GM12878 (cell line): Measurements from ENCODE around the gene CNTRL. TPM values are rescaled to one million over a fixed set of nuclear protein-coding genes. Genes with fewer than 3 reads are reported as not detected.
A peak's percentile ranks its signal among the peaks of the same experiment; 100 is the strongest.

Source experiments
- ATAC-seq: fragments of 200-7000 bp; cut with Tn5 transposase; 3 replicates; pipeline ENCODE4 v1.9.1; 2020; ENCODE audit warnings: mild to moderate bottlenecking, moderate library complexity
- BruUV-seq: library from RNA; stranded (reverse); fragments of 400-500 nt; replicated peaks from 2 replicates; lab custom pipeline; 2021; lab: Mats Ljungman, UMichigan
- CTCF ChIA-PET: fragments of 300-600 bp; sonication (Branson Sonifier 250); formaldehyde crosslinking; extraction: SDS; loops from one replicate; lab custom pipeline; 2021; ENCODE audit warnings: inconsistent platforms; lab: Yijun Ruan, JAX
- POLR2A ChIA-PET: fragments of 350-600 bp; formaldehyde crosslinking; extraction: SDS; loops from one replicate; lab custom pipeline; 2021; ENCODE audit warnings: inconsistent platforms; lab: Charles Lee
- RAD21 ChIA-PET: fragments of 300-600 bp; sonication (Branson Sonifier 250); formaldehyde crosslinking; loops from one replicate; lab custom pipeline; 2023; ENCODE audit warnings: antibody characterized with exemption; ENCODE audit not compliant: unreplicated experiment; lab: Charles Lee
- SMC1A ChIA-PET: fragments of 300-600 bp; sonication (Branson Sonifier 250); formaldehyde crosslinking; loops from one replicate; lab custom pipeline; 2023; ENCODE audit not compliant: unreplicated experiment, uncharacterized antibody; lab: Charles Lee
- DNase-seq: peaks from one replicate; pipeline ENCODE4 v3.0.0-alpha.2; 2011; ENCODE audit warnings: low read depth, low spot score
- FAIRE-seq: peaks from 3 replicates; lab custom pipeline; 2011; peaks lifted over from hg19 to GRCh38; lab: Jason Lieb, UNC
- H2AFZ ChIP-seq: 2 replicates; pipeline ENCODE4 v1.6.0; 2011; ENCODE audit warnings: low read depth, low read length, control low read depth; ENCODE audit not compliant: control insufficient read depth
- H3K27ac ChIP-seq: 2 replicates; pipeline ENCODE4 v1.5.1; 2011; ENCODE audit warnings: control low read depth; ENCODE audit not compliant: control insufficient read depth, insufficient read depth
- H3K27me3 ChIP-seq, 2 experiments: replicated peaks in 1 of 2; 2 replicates each; pipeline versions ENCODE4 v1.6.0 to v1.6.1; 2011; ENCODE audit warnings: low read length in 1 of 2; ENCODE audit not compliant: control insufficient read depth in 2 of 2, insufficient read depth in 2 of 2
- H3K36me3 ChIP-seq, 2 experiments: 2 replicates each; pipeline ENCODE4 v1.5.1; 2011; ENCODE audit warnings: low read length in 1 of 2; ENCODE audit not compliant: control insufficient read depth in 2 of 2, insufficient read depth in 2 of 2
- H3K4me1 ChIP-seq: 2 replicates; pipeline ENCODE4 v1.6.1; 2011; ENCODE audit warnings: mild to moderate bottlenecking, low read length, moderate library complexity, mixed read lengths; ENCODE audit not compliant: control insufficient read depth, insufficient read depth
- H3K4me2 ChIP-seq: 2 replicates; pipeline ENCODE4 v1.6.0; 2011; ENCODE audit warnings: control low read depth; ENCODE audit not compliant: control insufficient read depth, insufficient read depth
- H3K4me3 ChIP-seq: fragments of 200-600 bp; sonication (generic); 2 replicates; pipeline ENCODE4 v1.5.1; 2016
- H3K79me2 ChIP-seq: 2 replicates; pipeline ENCODE4 v1.6.0; 2011; ENCODE audit warnings: low read length; ENCODE audit not compliant: control insufficient read depth, insufficient read depth
- H3K9ac ChIP-seq: 2 replicates; pipeline ENCODE4 v1.8.0; 2011; ENCODE audit warnings: low read length, control low read depth, mixed read lengths; ENCODE audit not compliant: control insufficient read depth, insufficient read depth
- H3K9me3 ChIP-seq: replicated peaks from 3 replicates; pipeline ENCODE4 v1.5.1; 2011; ENCODE audit warnings: mild to moderate bottlenecking, low read length; ENCODE audit not compliant: control insufficient read depth, insufficient read depth
- H4K20me1 ChIP-seq: 2 replicates; pipeline ENCODE4 v1.6.0; 2011; ENCODE audit not compliant: control insufficient read depth, insufficient read depth
- ATF7 ChIP-seq: fragments of 450-650 bp; IDR thresholded peaks from 2 replicates; pipeline ENCODE4 v1.6.1; 2016; ENCODE audit warnings: low read depth, mild to moderate bottlenecking
- BHLHE40 ChIP-seq, 2 experiments: fragments of 450-650 bp in 1 of 2; IDR thresholded peaks; 2 replicates each; pipeline ENCODE4 v1.6.1; 2011 to 2017; ENCODE audit warnings: low read depth in 2 of 2, borderline replicate concordance in 1 of 2, improper control_type of control experiment in 1 of 2, low read length in 1 of 2, mild to moderate bottlenecking in 1 of 2
- CBFB ChIP-seq: IDR thresholded peaks from 2 replicates; pipeline ENCODE4 v1.6.1; 2016; ENCODE audit warnings: antibody characterized with exemption, low read depth
- CBX3 ChIP-seq: fragments of 200-600 bp; sonication (generic); IDR thresholded peaks from 2 replicates; pipeline ENCODE4 v1.6.1; 2016; ENCODE audit warnings: low read depth, borderline replicate concordance
- CEBPB ChIP-seq, 2 experiments: fragments of 150-350 bp in 1 of 2; IDR thresholded peaks; 2 replicates each; pipeline ENCODE4 v1.6.1; 2012 to 2014; ENCODE audit warnings: low read depth in 2 of 2, low read length in 2 of 2, borderline replicate concordance in 1 of 2, inconsistent platforms in 1 of 2
- DPF2 ChIP-seq: fragments of 450-650 bp; IDR thresholded peaks from 2 replicates; pipeline ENCODE4 v1.6.1; 2017; ENCODE audit warnings: mild to moderate bottlenecking
- FOXM1 ChIP-seq: IDR thresholded peaks from 2 replicates; pipeline ENCODE4 v1.6.1; 2012; ENCODE audit warnings: low read depth, mild to moderate bottlenecking, inconsistent platforms, low read length, moderate library complexity
- HCFC1 ChIP-seq: fragments of 150-350 bp; IDR thresholded peaks from 2 replicates; pipeline ENCODE4 v1.6.1; 2014; ENCODE audit warnings: low read length
- IKZF2 ChIP-seq, 2 experiments: fragments of 450-650 bp; IDR thresholded peaks; 2 replicates each; pipeline ENCODE4 v1.6.1; 2017; ENCODE audit warnings: mild to moderate bottlenecking in 2 of 2, moderate library complexity in 2 of 2
- IRF4 ChIP-seq: IDR thresholded peaks from 2 replicates; pipeline ENCODE4 v1.6.1; 2011; ENCODE audit warnings: low read depth, low read length
- NRF1 ChIP-seq: conservative IDR thresholded peaks from 2 replicates; pipeline ENCODE4 v1.6.1; 2011; ENCODE audit warnings: mild to moderate bottlenecking, low read depth, low read length, improper control_type of control experiment
- PML ChIP-seq: IDR thresholded peaks from 2 replicates; pipeline ENCODE4 v1.6.1; 2012; ENCODE audit warnings: low read length, inconsistent platforms
- RAD21 ChIP-seq: IDR thresholded peaks from 2 replicates; pipeline ENCODE4 v1.6.1; 2011; ENCODE audit warnings: mild to moderate bottlenecking, low read depth, low read length, moderate library complexity; ENCODE audit not compliant: insufficient read depth
- ZNF384 ChIP-seq: IDR thresholded peaks from 2 replicates; pipeline ENCODE4 v1.6.1; 2012; ENCODE audit warnings: low read depth, mild to moderate bottlenecking, low read length, improper control_type of control experiment, borderline replicate concordance
- WGBS: methylation state at CpG from one replicate; pipeline ENCODE4 v1.1.6; 2016; ENCODE audit warnings: low lambda C conversion rate; ENCODE audit not compliant: insufficient replicate concordance, insufficient coverage; ENCODE audit errors: missing lambda C conversion rate; 5-methylcytosine and 5-hydroxymethylcytosine counted together
- in situ Hi-C: fragments of 300-500 bp; cut with MboI; formaldehyde crosslinking; loops from 9 replicates; pipeline ENCODE4 v1.14.3; 2018; ENCODE audit warnings: mixed read lengths
- intact Hi-C: fragments of 100-400 bp; cut with micrococcal nuclease; formaldehyde crosslinking; loops from one replicate; pipeline ENCODE4 v1.14.2; 2022; ENCODE audit not compliant: unreplicated experiment
- polyA plus RNA-seq, 11 experiments: library from polyadenylated mRNA; depleted of rRNA in 4 of 11; unstranded in 6 of 11; stranded (reverse) in 5 of 11; fragments of >200 nt; fragmentation: Nextera tagmentation in 4 of 11; fragmentation: Illumina TruSeq in 1 of 11; extraction: Ambion mirVana in 4 of 11; extraction: Trizol in 1 of 11; gene quantifications; 1 replicate in 1 of 11; 2 replicates in 10 of 11; pipeline versions ENCODE4 v1.2.1 to v1.2.3, GENCODE V29; 2011 to 2016; ENCODE audit warnings: inconsistent platforms in 2 of 11, missing spikeins in 2 of 11, low read depth in 1 of 11
- total RNA-seq, 4 experiments: library from RNA; depleted of rRNA in 3 of 4; stranded (reverse); fragments of >200 nt in 3 of 4; fragmentation: Illumina TruSeq in 1 of 4; extraction: Trizol in 1 of 4; gene quantifications; 2 replicates each; pipeline versions ENCODE4 v1.2.1 to v1.2.3, GENCODE V29; 2013 to 2021
- TF ChIP-seq, protein P1 (sequence below): IDR thresholded peaks from 2 replicates; pipeline ENCODE4 v1.6.1; 2011; ENCODE audit warnings: borderline replicate concordance, low read depth, mild to moderate bottlenecking, moderate library complexity, low read length; ENCODE audit not compliant: insufficient read depth, poor library complexity, severe bottlenecking
- TF ChIP-seq, protein P2 (sequence below): IDR thresholded peaks from 2 replicates; pipeline ENCODE4 v1.6.1; 2012; ENCODE audit warnings: low read length, inconsistent platforms
- TF ChIP-seq, protein P3 (sequence below): fragments of 450-650 bp; IDR thresholded peaks from 2 replicates; pipeline ENCODE4 v1.6.1; 2017; ENCODE audit warnings: mild to moderate bottlenecking, low read depth, inconsistent platforms; ENCODE audit not compliant: poor library complexity, severe bottlenecking
- TF ChIP-seq, protein P4 (sequence below): fragments of 450-650 bp; IDR thresholded peaks from 2 replicates; pipeline ENCODE4 v1.6.1; 2016; ENCODE audit warnings: mild to moderate bottlenecking

Gene CNTRL
- total and polyA plus RNA-seq, 10 of the 15 experiments (the other 5 are each of a cell fraction or from before 2014, with no cell fraction given) = 20.0 to 65.4 (median 38.8) TPM

DNA sequence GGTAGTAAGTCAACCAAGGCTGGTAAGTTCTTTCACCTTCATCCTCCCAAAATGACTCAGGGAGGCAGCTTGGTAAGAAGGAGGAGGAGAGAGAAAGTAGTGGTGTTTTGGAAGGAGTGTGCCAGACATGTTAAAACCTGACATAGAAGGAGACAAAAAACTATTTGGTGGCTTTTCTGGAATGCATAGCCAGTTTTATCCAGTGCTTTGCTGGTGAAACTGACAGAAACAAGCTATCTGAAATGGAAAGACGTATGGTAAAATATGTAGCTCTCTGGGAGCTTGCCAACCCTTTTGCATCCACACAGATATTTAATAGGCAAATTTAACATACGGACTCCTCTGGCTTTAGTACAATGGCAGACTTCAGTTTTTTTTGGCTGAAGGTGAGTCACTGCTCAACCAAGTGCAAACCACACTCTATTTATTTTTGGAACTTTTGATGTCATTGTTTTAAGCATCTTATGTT lies 81.5 kb downstream of the CNTRL start:
- H2AFZ ChIP-seq = peak overlapping the region; percentile 61; the same call in 1 of the 2 replicates
- H3K27me3 ChIP-seq = no peaks in the 10 kb centered on the region
- DNase-seq (peak; percentile 72), FAIRE-seq (peak; percentile 75), ATAC-seq (peak; percentile 95)
- peak overlapping the region; percentile 92 for H3K4me2 ChIP-seq
- H4K20me1 ChIP-seq = no peaks in the 10 kb centered on the region
- ChIA-PET CTCF (interaction anchor here (0.7 to 1.8 kb wide), 9 partner anchors 9 to 412 kb away, joined by 3 to 5 read pairs (median 3); partner anchors contain the start of gene RAB14), RAD21 (interaction anchor here (1.0 to 2.0 kb wide), 6 partner anchors 18 to 84 kb away, joined by 3 to 13 read pairs (median 4); no protein-coding TSS in a partner anchor), SMC1A (interaction anchor here (0.6 to 2.6 kb wide), 18 partner anchors 9 to 401 kb away, joined by 3 to 19 read pairs (median 4); no protein-coding TSS in a partner anchor), POLR2A (interaction anchor here (0.6 to 1.5 kb wide), 6 partner anchors 30 to 219 kb away, joined by 3 to 8 read pairs (median 4); no protein-coding TSS in a partner anchor)
- peak overlapping the region; percentile 15; the same call in 1 of the 2 replicates for H3K4me3 ChIP-seq
- H3K9ac ChIP-seq = peak overlapping the region; percentile 15; the same call in 1 of the 2 replicates
- H3K36me3 ChIP-seq = peaks cover 7 to 44% of the 10 kb centered on the region in 2 experiments
- H3K4me1 ChIP-seq = peaks cover 20% of the 10 kb centered on the region
- no TSS peak for BruUV-seq
- intact Hi-C loops = loop anchor here (5.0 to 10.0 kb wide), 2 partner anchors 34 to 171 kb away; no protein-coding TSS in a partner anchor
- no peaks in the 10 kb centered on the region for H3K9me3 ChIP-seq
- H3K27ac ChIP-seq = peak overlapping the region; percentile 82
- 8% methylated on average over 2 of the region's 2 CpGs for WGBS
- in situ Hi-C loops = no loop called here
- H3K79me2 ChIP-seq = no peaks in the 10 kb centered on the region
- TF ChIP-seq, protein P1, sequence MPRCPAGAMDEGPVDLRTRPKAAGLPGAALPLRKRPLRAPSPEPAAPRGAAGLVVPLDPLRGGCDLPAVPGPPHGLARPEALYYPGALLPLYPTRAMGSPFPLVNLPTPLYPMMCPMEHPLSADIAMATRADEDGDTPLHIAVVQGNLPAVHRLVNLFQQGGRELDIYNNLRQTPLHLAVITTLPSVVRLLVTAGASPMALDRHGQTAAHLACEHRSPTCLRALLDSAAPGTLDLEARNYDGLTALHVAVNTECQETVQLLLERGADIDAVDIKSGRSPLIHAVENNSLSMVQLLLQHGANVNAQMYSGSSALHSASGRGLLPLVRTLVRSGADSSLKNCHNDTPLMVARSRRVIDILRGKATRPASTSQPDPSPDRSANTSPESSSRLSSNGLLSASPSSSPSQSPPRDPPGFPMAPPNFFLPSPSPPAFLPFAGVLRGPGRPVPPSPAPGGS = no peak
- TF ChIP-seq, protein P2, sequence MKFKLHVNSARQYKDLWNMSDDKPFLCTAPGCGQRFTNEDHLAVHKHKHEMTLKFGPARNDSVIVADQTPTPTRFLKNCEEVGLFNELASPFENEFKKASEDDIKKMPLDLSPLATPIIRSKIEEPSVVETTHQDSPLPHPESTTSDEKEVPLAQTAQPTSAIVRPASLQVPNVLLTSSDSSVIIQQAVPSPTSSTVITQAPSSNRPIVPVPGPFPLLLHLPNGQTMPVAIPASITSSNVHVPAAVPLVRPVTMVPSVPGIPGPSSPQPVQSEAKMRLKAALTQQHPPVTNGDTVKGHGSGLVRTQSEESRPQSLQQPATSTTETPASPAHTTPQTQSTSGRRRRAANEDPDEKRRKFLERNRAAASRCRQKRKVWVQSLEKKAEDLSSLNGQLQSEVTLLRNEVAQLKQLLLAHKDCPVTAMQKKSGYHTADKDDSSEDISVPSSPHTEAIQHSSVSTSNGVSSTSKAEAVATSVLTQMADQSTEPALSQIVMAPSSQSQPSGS = peak; percentile 99
- TF ChIP-seq FOXM1 (peak; percentile 85; the same call in 1 of the 2 replicates), CEBPB (IDR thresholded peaks at IDR 0.05; ENCODE audit: borderline replicate concordance in 1 of 2, low read depth in 2 of 2, low read length in 2 of 2) (peak in 1 of 2 experiments; percentile 27; a peak in 1 of 4 replicates), ATF7 (peak; percentile 97), ZNF384 (peak; percentile 92), RAD21 (no peak), NRF1 (no peak), IKZF2 (IDR thresholded peaks at IDR 0.05) (peak; percentile 50 to 53; a peak in 3 of 4 replicates), DPF2 (peak; percentile 85), BHLHE40 (IDR thresholded peaks at IDR 0.05; ENCODE audit: borderline replicate concordance in 1 of 2, low read depth in 2 of 2, low read length in 1 of 2) (0 out of 4 replicates have a peak, but pooled peaks have one; percentile 15 to 17), PML (peak; percentile 80), HCFC1 (no peak), IRF4 (peak; percentile 34; the same call in 1 of the 2 replicates), CBX3 (no peak), CBFB (peak; percentile 74)
- TF ChIP-seq, protein P3, sequence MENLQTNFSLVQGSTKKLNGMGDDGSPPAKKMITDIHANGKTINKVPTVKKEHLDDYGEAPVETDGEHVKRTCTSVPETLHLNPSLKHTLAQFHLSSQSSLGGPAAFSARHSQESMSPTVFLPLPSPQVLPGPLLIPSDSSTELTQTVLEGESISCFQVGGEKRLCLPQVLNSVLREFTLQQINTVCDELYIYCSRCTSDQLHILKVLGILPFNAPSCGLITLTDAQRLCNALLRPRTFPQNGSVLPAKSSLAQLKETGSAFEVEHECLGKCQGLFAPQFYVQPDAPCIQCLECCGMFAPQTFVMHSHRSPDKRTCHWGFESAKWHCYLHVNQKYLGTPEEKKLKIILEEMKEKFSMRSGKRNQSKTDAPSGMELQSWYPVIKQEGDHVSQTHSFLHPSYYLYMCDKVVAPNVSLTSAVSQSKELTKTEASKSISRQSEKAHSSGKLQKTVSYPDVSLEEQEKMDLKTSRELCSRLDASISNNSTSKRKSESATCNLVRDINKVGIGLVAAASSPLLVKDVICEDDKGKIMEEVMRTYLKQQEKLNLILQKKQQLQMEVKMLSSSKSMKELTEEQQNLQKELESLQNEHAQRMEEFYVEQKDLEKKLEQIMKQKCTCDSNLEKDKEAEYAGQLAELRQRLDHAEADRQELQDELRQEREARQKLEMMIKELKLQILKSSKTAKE = peak; percentile 90
- TF ChIP-seq, protein P4, sequence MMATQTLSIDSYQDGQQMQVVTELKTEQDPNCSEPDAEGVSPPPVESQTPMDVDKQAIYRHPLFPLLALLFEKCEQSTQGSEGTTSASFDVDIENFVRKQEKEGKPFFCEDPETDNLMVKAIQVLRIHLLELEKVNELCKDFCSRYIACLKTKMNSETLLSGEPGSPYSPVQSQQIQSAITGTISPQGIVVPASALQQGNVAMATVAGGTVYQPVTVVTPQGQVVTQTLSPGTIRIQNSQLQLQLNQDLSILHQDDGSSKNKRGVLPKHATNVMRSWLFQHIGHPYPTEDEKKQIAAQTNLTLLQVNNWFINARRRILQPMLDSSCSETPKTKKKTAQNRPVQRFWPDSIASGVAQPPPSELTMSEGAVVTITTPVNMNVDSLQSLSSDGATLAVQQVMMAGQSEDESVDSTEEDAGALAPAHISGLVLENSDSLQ = no peak
